IPS DF 6.9 (cell line): Measurements from ENCODE around the gene RPLP1.

ENCODE experiments used
- DNase-seq: peaks from one replicate; pipeline ENCODE4 v3.0.0-alpha.2; 2013; ENCODE audit warnings: low read depth, low spot score
- H3K27ac ChIP-seq: one replicate; pipeline ENCODE4 v1.5.1; 2013; ENCODE audit warnings: low read length, control low read depth
- H3K27me3 ChIP-seq: 2 replicates; pipeline ENCODE4 v1.6.1; 2013; ENCODE audit warnings: mild to moderate bottlenecking, low read length; ENCODE audit not compliant: control insufficient read depth, insufficient read depth
- H3K36me3 ChIP-seq: 2 replicates; pipeline ENCODE4 v1.6.1; 2013; ENCODE audit warnings: low read length; ENCODE audit not compliant: control insufficient read depth, insufficient read depth
- H3K4me1 ChIP-seq: 2 replicates; pipeline ENCODE4 v1.6.1; 2013; ENCODE audit warnings: low read length; ENCODE audit not compliant: control insufficient read depth, insufficient read depth
- H3K4me3 ChIP-seq: 2 replicates; pipeline ENCODE4 v1.5.1; 2013; ENCODE audit warnings: mild to moderate bottlenecking, low read length
- H3K9me3 ChIP-seq: 2 replicates; pipeline ENCODE4 v1.6.1; 2013; ENCODE audit warnings: low read length, inconsistent platforms; ENCODE audit not compliant: control insufficient read depth, insufficient read depth
- WGBS: extraction: QIAGEN DNeasy Blood & Tissue Kit; methylation state at CpG from one replicate; pipeline ENCODE4 v1.1.7; 2013; ENCODE audit warnings: mixed read lengths, missing lambda C conversion rate; ENCODE audit not compliant: insufficient read length, insufficient coverage; 5-methylcytosine and 5-hydroxymethylcytosine counted together

RPLP1 gene

GRCh38 chr15:69493406-69493805, 40.8 kb downstream of the RPLP1 start:
- H3K4me3 ChIP-seq, result no peak overlapping the region
- no peak overlapping the region for H3K27ac ChIP-seq
- H3K9me3 ChIP-seq, result no peaks in the 10 kb centered on the region
- no peaks in the 10 kb centered on the region for H3K4me1 ChIP-seq
- DNase-seq, result no peak
- H3K36me3 ChIP-seq, result no peaks in the 10 kb centered on the region
- no peaks in the 10 kb centered on the region for H3K27me3 ChIP-seq
- no CpG with 5 or more reads among the region's 2 CpGs for WGBS

- no peak for DNase-seq
- no peak overlapping the region for H3K4me3 ChIP-seq
- no CpG with 5 or more reads among the region's 2 CpGs for WGBS
Measured at GRCh38 chr15:69496001-69496400, 43.4 kb downstream of the RPLP1 start.

GRCh38 chr15:69497076-69497475, 44.5 kb downstream of the RPLP1 start:
- Histone ChIP-seq H3K4me1 (no peaks in the 10 kb centered on the region), H3K4me3 (no peak overlapping the region), H3K36me3 (no peaks in the 10 kb centered on the region), H3K9me3 (no peaks in the 10 kb centered on the region), H3K27ac (no peak overlapping the region), H3K27me3 (no peaks in the 10 kb centered on the region)
- no peak for DNase-seq
- WGBS, result no CpG with 5 or more reads among the region's 1 CpG

More at GRCh38 chr15:69496001-69496400, 43.4 kb downstream of the RPLP1 start:
- Histone ChIP-seq H3K36me3 (no peaks in the 10 kb centered on the region), H3K27ac (no peak overlapping the region), H3K9me3 (no peaks in the 10 kb centered on the region), H3K27me3 (no peaks in the 10 kb centered on the region), H3K4me1 (no peaks in the 10 kb centered on the region)

- no CpG with 5 or more reads among the region's 1 CpG for WGBS
- no peaks in the 10 kb centered on the region for H3K36me3 ChIP-seq
- no peak for DNase-seq
Measured at GRCh38 chr15:69497667-69498066, 45.0 kb downstream of the RPLP1 start.

GRCh38 chr15:69498282-69498681, 45.7 kb downstream of the RPLP1 start:
- no CpG with 5 or more reads among the region's 15 CpGs for WGBS
- DNase-seq, result no peak

More at GRCh38 chr15:69497667-69498066, 45.0 kb downstream of the RPLP1 start:
- no peaks in the 10 kb centered on the region for H3K27me3 ChIP-seq
- H3K4me1 ChIP-seq, result no peaks in the 10 kb centered on the region
- no peaks in the 10 kb centered on the region for H3K9me3 ChIP-seq
- H3K4me3 ChIP-seq, result no peak overlapping the region
- H3K27ac ChIP-seq, result no peak overlapping the region

GRCh38 chr15:69498987-69499386, 46.4 kb downstream of the RPLP1 start:
- H3K4me1 ChIP-seq, result no peaks in the 10 kb centered on the region
- DNase-seq, result no peak
- no peak overlapping the region for H3K27ac ChIP-seq
- no peaks in the 10 kb centered on the region for H3K36me3 ChIP-seq
- no peaks in the 10 kb centered on the region for H3K9me3 ChIP-seq
- WGBS, result no CpG with 5 or more reads among the region's 6 CpGs
- no peaks in the 10 kb centered on the region for H3K27me3 ChIP-seq
- H3K4me3 ChIP-seq, result no peak overlapping the region

More at GRCh38 chr15:69498282-69498681, 45.7 kb downstream of the RPLP1 start:
- no peaks in the 10 kb centered on the region for H3K9me3 ChIP-seq
- H3K36me3 ChIP-seq, result no peaks in the 10 kb centered on the region
- no peaks in the 10 kb centered on the region for H3K4me1 ChIP-seq
- no peaks in the 10 kb centered on the region for H3K27me3 ChIP-seq
- no peak overlapping the region for H3K4me3 ChIP-seq
- H3K27ac ChIP-seq, result no peak overlapping the region

- H3K36me3 ChIP-seq, result no peaks in the 10 kb centered on the region
- no peak overlapping the region for H3K27ac ChIP-seq
- no peaks in the 10 kb centered on the region for H3K27me3 ChIP-seq
- no peaks in the 10 kb centered on the region for H3K4me1 ChIP-seq
- H3K9me3 ChIP-seq, result no peaks in the 10 kb centered on the region
- WGBS, result no CpG with 5 or more reads among the region's 14 CpGs
- no peak overlapping the region for H3K4me3 ChIP-seq
- DNase-seq, result no peak
Measured at GRCh38 chr15:69499521-69500211, 47.0 kb downstream of the RPLP1 start.

GRCh38 chr15:69500339-69500738, 47.7 kb downstream of the RPLP1 start:
- Histone ChIP-seq H3K27me3 (no peaks in the 10 kb centered on the region), H3K27ac (no peak overlapping the region), H3K36me3 (no peaks in the 10 kb centered on the region), H3K9me3 (no peaks in the 10 kb centered on the region), H3K4me3 (no peak overlapping the region), H3K4me1 (no peaks in the 10 kb centered on the region)
- no CpG with 5 or more reads among the region's 1 CpG for WGBS
- no peak for DNase-seq

GRCh38 chr15:69501456-69501855, 48.8 kb downstream of the RPLP1 start:
- WGBS, result no CpG with 5 or more reads among the region's 8 CpGs
- H3K27ac ChIP-seq, result no peak overlapping the region

GRCh38 chr15:69502470-69503045, 49.9 kb downstream of the RPLP1 start:
- no peak for DNase-seq
- Histone ChIP-seq H3K27me3 (no peaks in the 10 kb centered on the region), H3K27ac (no peak overlapping the region), H3K9me3 (no peaks in the 10 kb centered on the region), H3K4me1 (no peaks in the 10 kb centered on the region), H3K36me3 (no peaks in the 10 kb centered on the region), H3K4me3 (no peak overlapping the region)
- WGBS, result no CpG with 5 or more reads among the region's 10 CpGs

More at GRCh38 chr15:69501456-69501855, 48.8 kb downstream of the RPLP1 start:
- H3K9me3 ChIP-seq, result no peaks in the 10 kb centered on the region
- H3K4me3 ChIP-seq, result no peak overlapping the region
- H3K27me3 ChIP-seq, result no peaks in the 10 kb centered on the region
- no peak for DNase-seq
- H3K36me3 ChIP-seq, result no peaks in the 10 kb centered on the region
- no peaks in the 10 kb centered on the region for H3K4me1 ChIP-seq
